Ishikawa (cell line): ENCODE data around the gene ZNF17.
A peak's percentile ranks its signal among the peaks of the same experiment; 100 is the strongest.

Experiments
- CEBPB ChIP-seq: IDR thresholded peaks from 2 replicates; pipeline ENCODE4 v1.6.1; 2012
- CREB1 ChIP-seq: IDR thresholded peaks from 2 replicates; pipeline ENCODE4 v1.6.1; 2012; ENCODE audit warnings: low read depth
- EGR1 ChIP-seq: IDR thresholded peaks from 2 replicates; pipeline ENCODE4 v1.6.1; 2012
- EP300 ChIP-seq: IDR thresholded peaks from 2 replicates; pipeline ENCODE4 v1.6.1; 2012; ENCODE audit warnings: borderline replicate concordance
- FOXM1 ChIP-seq: IDR thresholded peaks from 2 replicates; pipeline ENCODE4 v1.6.1; 2012; ENCODE audit warnings: low read depth, borderline replicate concordance
- NFIC ChIP-seq: IDR thresholded peaks from 2 replicates; pipeline ENCODE4 v1.6.1; 2012
- RAD21 ChIP-seq: IDR thresholded peaks from 2 replicates; pipeline ENCODE4 v1.6.1; 2012; ENCODE audit warnings: low read depth
- REST ChIP-seq: IDR thresholded peaks from 2 replicates; pipeline ENCODE4 v1.6.1; 2012; ENCODE audit warnings: low read depth, mild to moderate bottlenecking
- TAF1 ChIP-seq: IDR thresholded peaks from 2 replicates; pipeline ENCODE4 v1.6.1; 2012; ENCODE audit warnings: low read depth, mild to moderate bottlenecking
- TCF12 ChIP-seq: IDR thresholded peaks from 2 replicates; pipeline ENCODE4 v1.6.1; 2012; ENCODE audit warnings: low read depth
- TEAD4 ChIP-seq: IDR thresholded peaks from 2 replicates; pipeline ENCODE4 v1.6.1; 2012
- USF1 ChIP-seq: IDR thresholded peaks from 2 replicates; pipeline ENCODE4 v1.6.1; 2012
- YY1 ChIP-seq: IDR thresholded peaks from 2 replicates; pipeline ENCODE4 v1.6.1; 2012; ENCODE audit warnings: low read depth
- ZBTB7A ChIP-seq: IDR thresholded peaks from 2 replicates; pipeline ENCODE4 v1.6.1; 2012; ENCODE audit warnings: low read depth
- TF ChIP-seq, protein P1 (sequence below): IDR thresholded peaks from 2 replicates; pipeline ENCODE4 v1.6.1; 2012

Gene ZNF17

DNA sequence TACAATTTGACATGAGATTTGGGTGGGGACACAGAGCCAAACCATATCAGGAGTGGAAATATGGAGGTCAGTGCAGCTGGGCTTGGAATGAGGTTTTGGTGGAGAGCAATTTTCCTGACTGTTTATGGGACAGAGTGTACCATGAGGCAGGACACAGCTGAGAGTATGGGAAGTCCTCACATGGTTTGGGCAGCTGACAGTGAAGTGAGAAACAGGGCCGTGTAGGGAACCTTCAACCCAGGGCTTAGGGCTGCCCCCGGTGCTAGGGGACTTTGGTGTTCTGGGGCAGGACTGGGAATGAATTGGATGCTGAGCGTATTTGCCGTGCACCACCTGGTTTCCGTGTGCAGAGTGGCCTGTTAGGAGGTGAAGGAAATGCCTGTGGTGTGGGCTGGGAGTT is 15.3 kb upstream of the ZNF17 start:
- TF ChIP-seq TCF12 = no peak
- TF ChIP-seq REST = no peak

- TF ChIP-seq ZBTB7A = no peak
Observed at GRCh38 chr19:57398868-57399267, 12.1 kb upstream of the ZNF17 start.

DNA sequence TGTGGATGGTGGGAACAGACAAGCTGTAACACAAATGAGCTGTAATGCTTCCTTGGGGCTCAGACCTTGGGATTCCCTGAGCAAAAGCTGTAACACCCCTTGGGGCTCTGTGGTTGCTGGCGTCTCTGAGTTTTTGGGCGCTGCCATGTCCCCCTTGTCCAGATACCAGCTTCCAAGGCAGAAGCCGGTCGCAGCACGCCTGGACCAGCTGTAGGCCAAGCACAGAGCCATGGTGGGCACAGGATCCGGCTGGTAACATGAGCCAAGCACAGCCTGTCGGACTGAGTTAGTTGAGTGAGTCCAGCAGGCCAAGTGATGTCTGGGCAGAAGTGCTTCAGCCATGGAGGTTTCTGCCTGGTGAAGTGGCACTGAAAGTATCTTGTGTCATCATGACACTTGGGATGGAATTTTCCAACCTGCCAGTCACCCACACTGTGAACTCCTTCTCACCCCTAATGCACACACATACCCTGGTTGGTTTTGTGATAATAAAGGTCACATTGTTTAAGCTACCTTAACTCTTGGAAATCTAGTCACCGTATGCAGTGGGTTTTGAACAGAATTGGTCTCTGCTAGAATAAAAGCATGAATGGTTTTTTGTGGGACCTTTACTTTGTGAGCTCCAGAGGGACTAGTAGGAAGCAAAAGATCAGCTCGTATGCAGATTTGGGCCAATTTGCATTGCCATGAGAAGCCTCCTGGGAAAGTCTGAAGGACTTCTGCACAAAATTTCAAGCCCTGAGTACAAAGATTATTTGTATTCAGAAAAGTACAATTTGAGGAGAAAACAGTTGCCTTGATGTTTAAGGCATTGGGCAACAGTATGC is 7.0 kb upstream of the ZNF17 start:
- TF ChIP-seq TEAD4 (no peak), FOXM1 (no peak), NFIC (no peak), EP300 (no peak)

DNA sequence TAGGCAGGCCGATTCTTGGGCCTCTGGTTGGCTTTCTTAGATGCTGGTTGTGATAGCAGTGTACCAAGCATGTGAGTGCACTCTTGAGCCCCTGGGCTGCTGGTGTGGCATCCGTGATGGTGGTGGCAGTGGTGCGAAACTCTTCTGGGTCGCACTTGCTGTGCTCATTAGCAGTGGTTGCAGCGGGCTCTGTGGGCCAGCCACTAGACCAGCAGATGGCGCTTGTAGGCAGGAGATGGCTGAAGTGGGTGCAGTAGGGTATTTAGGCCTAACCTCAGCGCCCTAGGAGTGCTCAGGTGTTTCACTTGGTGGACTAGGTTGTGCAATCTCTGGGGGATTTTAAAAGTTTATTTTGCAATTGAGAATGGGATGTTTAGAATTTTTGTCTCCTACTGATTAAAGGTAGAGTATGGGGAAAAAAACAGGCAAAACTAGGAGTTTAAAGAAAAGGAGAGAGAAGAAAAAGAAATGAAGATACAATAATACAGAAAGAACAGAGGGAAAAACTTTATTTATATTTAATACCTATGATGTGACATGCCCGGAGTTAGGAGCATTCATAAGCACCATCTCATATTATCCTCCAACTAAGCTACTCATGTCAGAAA is 4.3 kb upstream of the ZNF17 start:
- peak; percentile 85 for TF ChIP-seq RAD21
- no peak for TF ChIP-seq CREB1
- no peak for TF ChIP-seq REST
- TF ChIP-seq, protein P1, sequence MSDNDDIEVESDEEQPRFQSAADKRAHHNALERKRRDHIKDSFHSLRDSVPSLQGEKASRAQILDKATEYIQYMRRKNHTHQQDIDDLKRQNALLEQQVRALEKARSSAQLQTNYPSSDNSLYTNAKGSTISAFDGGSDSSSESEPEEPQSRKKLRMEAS = no peak
- TF ChIP-seq EGR1 = no peak
- no peak for TF ChIP-seq FOXM1
- TF ChIP-seq YY1 = no peak
- peak; percentile 43; the same call in 1 of the 2 replicates for TF ChIP-seq CEBPB
- TF ChIP-seq NFIC = no peak
- no peak for TF ChIP-seq ZBTB7A
- TF ChIP-seq TCF12 = no peak
- TF ChIP-seq TEAD4 = no peak
- no peak for TF ChIP-seq USF1

GRCh38 chr19:57419439-57419838 is 8.5 kb downstream of the ZNF17 start:
- TF ChIP-seq NFIC (peak; percentile 46), ZBTB7A (no peak), USF1 (no peak), EGR1 (no peak), REST (no peak), CEBPB (no peak), TCF12 (no peak), TAF1 (no peak)

- TF ChIP-seq EP300 (no peak), CEBPB (no peak), RAD21 (no peak), TCF12 (no peak), CREB1 (no peak), FOXM1 (no peak)
- TF ChIP-seq, protein P1 = no peak
Observed at GRCh38 chr19:57421037-57421436, 10.1 kb downstream of the ZNF17 start.
